SH-SY5Y (cell line): ENCODE results near the gene SCEL.

Experiments used
- GATA2 ChIP-seq: IDR thresholded peaks from 2 replicates; pipeline ENCODE4 v1.6.1; 2011; ENCODE audit warnings: mild to moderate bottlenecking, low read depth, low read length
- GATA3 ChIP-seq: IDR thresholded peaks from 2 replicates; pipeline ENCODE4 v1.6.1; 2011; ENCODE audit warnings: low read depth, mild to moderate bottlenecking, low read length, moderate library complexity

GRCh38 chr13:77574096-77574495, 38.6 kb downstream of the SCEL start:
- TF ChIP-seq GATA2 (no peak), GATA3 (no peak)
